ENCODE results near the gene ENO3.

The ENO3 gene

GRCh38 chr17:4973256-4974114 is 22.6 kb downstream of the ENO3 start:
- no peak for DNase-seq (ENCODE audit: low read depth)

- DNase-seq (ENCODE audit: low read depth) = no peak
Measured at GRCh38 chr17:4974115-4974670, 23.3 kb downstream of the ENO3 start.

GRCh38 chr17:4978726-4979125 is 27.8 kb downstream of the ENO3 start:
- no peak for DNase-seq (ENCODE audit: low read depth)

GRCh38 chr17:4980644-4981216 is 29.8 kb downstream of the ENO3 start:
- no peak for DNase-seq (ENCODE audit: low read depth)

GRCh38 chr17:4982305-4982704 is 31.4 kb downstream of the ENO3 start:
- DNase-seq (ENCODE audit: low read depth) = no peak

- no peak for DNase-seq (ENCODE audit: low read depth)
Measured at GRCh38 chr17:4986403-4986802, 35.5 kb downstream of the ENO3 start.

GRCh38 chr17:4986951-4987766 is 36.2 kb downstream of the ENO3 start, which contains the start of gene CAMTA2:
CAMTA2 (minus strand) TSS chr17:4987675; CDS start chr17:4986222, 1,453 bp downstream.
- DNase-seq (ENCODE audit: low read depth) = peak; percentile 75

GRCh38 chr17:4987767-4988567 is 37.0 kb downstream of the ENO3 start:
- DNase-seq (ENCODE audit: low read depth) = no peak

GRCh38 chr17:4994081-4994595 is 43.2 kb downstream of the ENO3 start:
- DNase-seq (ENCODE audit: low read depth) = no peak

GRCh38 chr17:4997302-4998026 is 46.5 kb downstream of the ENO3 start, which contains the start of the genes INCA1 and KIF1C:
INCA1 (minus strand) TSS chr17:4997522; CDS start chr17:4994437, 3,085 bp downstream.
KIF1C (plus strand) TSS chr17:4997950; CDS start chr17:5000247, 2,297 bp downstream.
- peak; percentile 34 for DNase-seq (ENCODE audit: low read depth)

- peak; percentile 11 for DNase-seq (ENCODE audit: low read depth)
Measured at GRCh38 chr17:4998027-4998731, 47.3 kb downstream of the ENO3 start.

- DNase-seq (ENCODE audit: low read depth) = no peak
Measured at GRCh38 chr17:4998732-4999429, 48.0 kb downstream of the ENO3 start.

- no peak for DNase-seq (ENCODE audit: low read depth)
Measured at GRCh38 chr17:4999430-5000093, 48.6 kb downstream of the ENO3 start.

- no peak for DNase-seq (ENCODE audit: low read depth)
Measured at GRCh38 chr17:5000237-5000639, 49.3 kb downstream of the ENO3 start.

- no peak for DNase-seq (ENCODE audit: low read depth)
Measured at GRCh38 chr17:5002121-5002788, 51.3 kb downstream of the ENO3 start.

GRCh38 chr17:5003214-5003867 is 52.4 kb downstream of the ENO3 start:
- no peak for DNase-seq (ENCODE audit: low read depth)
